HG02798 (cell line): ENCODE results near the gene TBXAS1.
"Not testable (repeated sequence)": the region's sequence is repeated elsewhere in the genome, so short reads cannot be mapped to it uniquely, and the experiment has no call there.

Experiments
- ATAC-seq: cut with Tn5 transposase; IDR thresholded peaks from one replicate; pipeline ENCODE4 v1.9.1; 2021; ENCODE audit warnings: mild to moderate bottlenecking; ENCODE audit not compliant: unreplicated experiment, poor library complexity

The TBXAS1 gene

DNA sequence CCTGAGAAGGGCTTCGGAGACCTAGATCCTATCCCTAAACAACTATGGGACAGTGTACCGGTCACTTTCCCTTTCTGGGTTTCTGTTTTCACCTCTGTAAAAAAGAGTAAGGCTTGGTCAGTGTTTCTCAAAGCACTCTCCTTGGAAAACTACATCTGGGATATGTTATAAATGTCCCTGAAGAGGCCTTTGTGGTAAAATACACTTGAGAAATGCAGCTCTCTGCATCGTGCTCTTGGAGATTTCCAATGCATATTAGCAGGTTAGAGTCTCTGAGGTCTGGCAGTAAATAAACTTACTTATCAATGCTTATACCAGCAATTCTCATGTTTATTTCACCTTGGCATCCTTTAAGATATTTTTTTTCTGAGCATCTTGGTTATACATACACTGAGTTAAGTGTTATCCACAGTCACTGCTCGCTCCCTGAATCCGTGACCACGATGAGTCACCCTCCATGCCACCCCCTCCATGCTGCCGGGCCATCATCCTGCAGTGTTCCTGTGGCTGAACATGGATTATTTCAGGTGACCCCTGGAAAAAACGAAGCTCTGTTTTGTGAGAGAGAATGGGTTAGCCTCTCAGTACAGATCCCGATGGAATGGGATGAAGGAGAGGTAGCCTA, 3.3 kb upstream of the TBXAS1 start:
- ATAC-seq = no peak

DNA sequence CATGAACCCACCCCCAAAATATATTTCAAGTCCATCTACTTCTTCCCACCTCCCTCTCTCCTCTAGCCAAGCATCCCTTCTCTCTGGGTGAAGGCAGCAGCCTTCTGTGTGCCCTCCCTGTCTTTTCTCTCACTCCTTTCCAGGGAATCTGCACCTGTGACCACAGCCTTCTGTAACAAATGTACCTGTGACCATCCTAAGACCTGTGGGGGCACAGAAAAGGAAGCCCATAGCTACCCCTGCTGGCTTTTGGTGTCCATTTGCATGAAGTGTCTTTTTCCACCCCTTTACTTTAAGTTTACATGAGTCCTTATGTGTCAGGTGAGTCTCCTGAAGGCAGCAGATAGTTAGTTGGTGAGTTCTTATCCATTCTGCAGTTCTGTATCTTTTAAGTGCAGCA, 2.0 kb upstream of the TBXAS1 start:
- ATAC-seq = no peak

DNA sequence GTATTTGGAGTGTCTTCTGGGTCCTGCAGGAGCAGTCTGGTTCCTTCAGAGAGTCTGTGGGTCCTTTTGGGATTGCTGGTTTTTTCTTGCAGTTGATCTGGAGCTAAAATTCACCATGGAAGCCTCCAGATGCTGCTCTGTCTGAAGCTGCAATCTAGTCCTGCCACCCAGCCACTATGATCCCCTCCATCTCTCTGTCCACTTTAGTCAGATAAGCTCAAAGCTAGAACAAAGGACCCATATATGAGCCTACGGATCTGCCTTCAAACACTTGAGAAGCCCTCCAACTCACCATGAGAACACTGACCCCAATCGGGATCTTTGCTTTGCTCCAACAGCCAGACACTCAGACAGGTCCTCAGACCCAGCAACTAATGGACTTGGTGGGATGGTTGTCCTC, 618 bp upstream of the TBXAS1 start:
- no peak for ATAC-seq

DNA sequence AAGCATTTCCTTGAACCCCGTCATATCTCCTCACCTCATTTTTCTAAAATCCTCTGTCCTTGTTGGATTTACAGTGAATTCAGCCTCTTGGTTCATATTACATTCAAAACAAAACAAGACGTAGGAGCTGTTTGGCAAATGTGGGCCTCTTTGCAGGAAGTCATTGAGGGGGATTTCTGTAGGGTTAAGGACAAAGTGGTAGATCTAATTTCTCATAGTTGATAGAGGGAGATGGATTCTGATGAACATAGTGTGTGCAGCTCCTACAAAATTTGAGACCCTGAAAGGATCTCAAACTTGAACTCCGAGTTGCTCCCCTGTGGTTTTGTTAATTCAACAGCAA, 682 bp downstream of the TBXAS1 start:
- peak; percentile 27 for ATAC-seq

DNA sequence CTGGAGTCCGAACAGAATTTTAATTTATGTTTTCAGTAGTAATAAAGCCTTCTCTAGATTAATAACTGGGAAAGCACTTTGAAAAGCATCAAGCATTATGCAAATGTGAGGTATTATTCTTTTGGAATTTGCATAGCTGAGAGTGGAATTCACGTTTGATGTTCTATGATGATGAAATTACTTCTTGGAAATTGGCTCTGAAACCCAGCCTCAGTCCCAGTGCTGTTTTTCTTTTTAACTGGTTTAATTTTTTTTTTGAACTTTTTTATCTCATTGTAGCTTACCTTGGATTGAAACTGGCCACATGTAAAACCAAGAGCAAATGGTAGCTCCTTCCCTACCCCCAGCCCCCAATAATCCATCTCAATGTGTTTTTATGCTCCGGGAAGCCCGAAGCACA, 1.2 kb downstream of the TBXAS1 start:
- ATAC-seq = no peak

DNA sequence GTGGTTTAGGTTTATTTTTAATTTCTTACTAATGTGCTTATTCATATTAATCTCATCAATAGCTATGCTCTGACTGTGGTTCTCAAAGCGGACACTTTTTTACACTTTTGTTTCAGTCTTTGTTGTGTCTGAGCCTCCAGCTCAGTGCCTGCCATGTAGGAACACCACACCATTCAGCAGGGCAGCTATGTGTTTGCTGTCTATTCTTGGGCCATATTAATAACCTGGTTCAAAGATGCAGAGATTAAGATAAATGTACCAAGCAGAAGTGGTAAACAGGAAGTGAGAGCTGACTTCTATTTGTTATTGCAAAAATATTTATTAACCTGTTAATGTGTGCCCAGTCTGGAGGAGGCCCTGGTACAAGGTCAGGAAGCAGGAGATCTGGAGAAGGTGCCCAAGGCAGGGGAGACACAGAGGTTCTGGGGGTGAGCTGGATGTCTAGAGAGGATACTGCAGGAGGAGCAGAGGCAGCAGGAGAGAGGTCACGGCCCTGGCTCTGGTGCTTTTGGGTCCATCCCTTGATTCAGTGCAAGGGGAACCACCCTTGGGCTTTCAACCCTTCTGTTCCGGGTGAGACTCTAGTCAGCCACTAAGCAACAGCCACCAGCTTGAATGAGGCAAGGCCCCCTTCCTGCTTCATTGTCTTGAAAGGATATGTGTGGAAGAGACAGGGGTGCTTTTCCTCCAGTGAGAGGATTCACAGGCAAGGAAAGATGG, 1.9 kb downstream of the TBXAS1 start:
- ATAC-seq = peak; percentile 38

DNA sequence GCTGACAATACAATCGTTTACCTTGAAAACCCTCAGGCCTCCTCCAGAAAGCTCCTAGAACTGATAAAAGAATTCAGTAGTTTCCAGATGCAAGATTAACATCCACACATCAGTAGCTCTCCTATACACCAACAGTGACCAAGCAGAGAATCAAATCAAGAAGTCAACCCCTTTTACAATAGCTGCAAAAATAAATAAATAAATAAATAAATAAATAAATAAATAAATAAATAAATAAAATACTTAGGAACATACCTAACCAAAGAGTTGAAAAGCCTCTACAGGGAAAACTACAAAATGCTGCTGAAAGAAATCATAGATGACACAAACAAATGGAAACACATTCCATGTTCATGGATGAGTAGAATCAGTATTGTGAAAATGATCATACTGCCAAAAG, 6.8 kb downstream of the TBXAS1 start:
- ATAC-seq = not testable (repeated sequence)

DNA sequence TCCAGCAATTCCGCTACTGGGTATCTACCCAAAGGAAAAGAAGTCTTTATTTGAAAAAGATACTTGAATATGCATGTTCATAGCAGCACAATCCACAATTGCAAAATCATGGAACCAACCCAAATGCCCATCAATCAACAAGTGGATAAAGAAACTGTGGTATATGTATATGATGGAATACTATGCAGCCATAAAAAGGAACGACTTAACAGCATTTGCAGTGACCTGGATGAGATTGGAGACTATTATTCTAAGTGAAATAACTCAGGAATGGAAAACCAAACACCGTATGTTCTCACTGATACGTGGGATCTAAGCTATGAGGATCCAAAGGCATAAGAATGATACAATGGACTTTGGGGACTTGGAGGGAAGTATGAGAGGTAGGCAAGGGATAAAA, 8.2 kb downstream of the TBXAS1 start:
- not testable (repeated sequence) for ATAC-seq

DNA sequence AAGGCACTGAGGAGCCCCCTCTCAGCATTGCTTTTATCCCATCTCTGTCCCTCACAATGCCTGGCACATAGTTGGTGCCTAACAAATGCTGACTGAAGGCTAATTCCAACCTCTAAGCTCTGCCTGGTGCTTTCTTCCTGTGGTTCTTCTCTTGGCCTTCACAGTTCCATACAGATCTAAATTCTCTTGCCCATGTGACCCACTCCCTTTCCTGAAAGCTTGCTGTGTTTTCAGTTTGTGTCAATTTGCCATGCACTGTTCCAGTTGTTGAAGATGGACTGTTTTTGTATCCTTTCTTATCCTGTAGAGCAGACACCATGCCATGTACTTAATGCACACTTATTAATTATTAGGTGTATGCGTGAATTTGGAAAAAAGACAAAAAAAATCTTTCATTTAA, 9.2 kb downstream of the TBXAS1 start:
- ATAC-seq = no peak

DNA sequence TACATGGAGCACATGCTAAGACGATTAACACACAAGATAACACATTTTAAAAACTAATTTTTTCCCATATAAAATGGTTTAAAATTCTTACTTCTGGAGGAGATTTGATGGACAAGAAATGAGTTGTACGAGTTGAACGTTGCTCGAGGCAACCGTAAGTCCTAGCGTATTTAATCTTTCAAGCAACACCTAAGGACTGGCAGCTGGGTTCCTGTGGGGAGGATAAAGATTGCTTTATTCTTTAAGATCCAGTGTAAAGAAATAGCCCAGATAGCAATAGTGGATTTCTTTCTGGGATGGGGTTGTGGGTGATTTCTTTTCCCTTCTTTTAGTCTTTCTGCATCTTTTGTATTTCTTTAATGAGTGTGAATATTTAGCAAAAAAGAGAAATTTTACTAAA, 9.8 kb downstream of the TBXAS1 start:
- ATAC-seq = no peak

DNA sequence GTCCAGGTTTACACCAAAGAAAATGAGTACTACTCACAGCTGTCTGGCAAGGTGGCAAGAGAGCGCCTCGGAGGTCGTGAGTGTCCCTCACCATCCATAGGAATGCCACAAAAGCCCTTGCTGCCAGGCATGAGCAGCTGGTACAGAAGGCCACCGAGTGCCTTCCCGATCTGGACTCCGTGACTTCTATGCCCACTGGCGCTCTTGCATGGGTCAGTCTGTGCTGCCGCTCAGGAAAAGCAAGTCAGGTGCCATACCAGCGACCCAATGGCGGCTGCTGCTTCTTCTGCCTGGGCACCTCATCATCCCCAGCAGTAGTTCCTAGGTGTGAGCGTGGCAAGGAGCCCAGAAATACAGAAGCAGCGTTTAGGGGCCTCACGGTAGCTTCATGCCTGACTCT, 11.7 kb downstream of the TBXAS1 start:
- no peak for ATAC-seq

DNA sequence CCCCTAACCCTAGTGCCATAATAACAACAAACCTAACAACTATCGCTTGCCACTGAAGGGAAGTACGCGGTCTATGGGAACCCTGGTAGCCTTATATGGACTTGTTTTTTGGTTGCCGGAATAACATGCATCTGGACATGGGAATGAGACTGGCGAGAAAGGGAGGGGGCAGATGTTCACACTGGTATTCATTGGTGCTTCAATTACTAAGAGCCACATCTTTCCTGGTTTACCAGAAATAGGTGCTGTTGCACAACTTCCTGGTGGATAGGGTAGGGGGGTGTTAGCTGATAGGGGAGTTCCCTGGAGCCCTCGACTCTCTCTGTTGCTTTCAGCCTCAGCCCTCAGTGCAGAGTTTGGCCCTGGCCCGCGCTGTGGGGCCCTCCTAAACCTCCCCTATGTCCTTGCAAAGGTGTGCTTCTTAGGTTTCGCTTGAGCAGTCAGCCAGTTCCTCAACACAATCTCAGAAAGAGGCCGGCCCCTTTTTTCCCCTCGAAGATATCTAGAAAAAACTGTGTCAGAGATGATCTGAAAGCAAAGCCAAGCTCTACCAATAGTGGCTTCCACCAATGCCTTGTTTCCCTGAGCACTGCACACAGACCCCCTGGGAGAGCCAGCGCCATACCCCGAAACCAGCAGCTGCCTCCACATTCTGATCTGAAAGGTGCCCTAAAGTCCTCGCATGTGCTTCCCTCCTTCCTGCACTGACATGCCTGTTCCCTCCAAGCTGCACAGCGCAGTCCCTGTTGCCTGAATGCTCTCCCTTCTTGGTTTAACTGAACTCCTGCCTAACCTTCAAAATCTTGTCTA, 13.5 kb downstream of the TBXAS1 start:
- peak; percentile 80 for ATAC-seq

DNA sequence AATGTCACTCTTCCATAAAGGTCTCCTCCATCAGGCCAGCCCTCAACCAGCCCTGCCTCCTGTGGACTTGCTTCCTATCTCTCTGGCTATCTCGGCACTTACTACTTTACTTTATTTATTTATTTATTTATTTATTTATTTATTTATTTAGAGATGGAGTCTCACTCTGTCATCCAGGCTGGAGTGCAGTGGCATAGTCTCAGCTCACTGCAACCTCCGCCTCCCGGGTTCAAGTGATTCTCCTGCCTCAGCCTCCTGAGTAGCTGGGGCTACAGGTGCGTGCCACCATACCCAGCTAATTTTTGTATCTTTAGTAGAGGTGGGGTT, 14.1 kb downstream of the TBXAS1 start:
- not testable (repeated sequence) for ATAC-seq

DNA sequence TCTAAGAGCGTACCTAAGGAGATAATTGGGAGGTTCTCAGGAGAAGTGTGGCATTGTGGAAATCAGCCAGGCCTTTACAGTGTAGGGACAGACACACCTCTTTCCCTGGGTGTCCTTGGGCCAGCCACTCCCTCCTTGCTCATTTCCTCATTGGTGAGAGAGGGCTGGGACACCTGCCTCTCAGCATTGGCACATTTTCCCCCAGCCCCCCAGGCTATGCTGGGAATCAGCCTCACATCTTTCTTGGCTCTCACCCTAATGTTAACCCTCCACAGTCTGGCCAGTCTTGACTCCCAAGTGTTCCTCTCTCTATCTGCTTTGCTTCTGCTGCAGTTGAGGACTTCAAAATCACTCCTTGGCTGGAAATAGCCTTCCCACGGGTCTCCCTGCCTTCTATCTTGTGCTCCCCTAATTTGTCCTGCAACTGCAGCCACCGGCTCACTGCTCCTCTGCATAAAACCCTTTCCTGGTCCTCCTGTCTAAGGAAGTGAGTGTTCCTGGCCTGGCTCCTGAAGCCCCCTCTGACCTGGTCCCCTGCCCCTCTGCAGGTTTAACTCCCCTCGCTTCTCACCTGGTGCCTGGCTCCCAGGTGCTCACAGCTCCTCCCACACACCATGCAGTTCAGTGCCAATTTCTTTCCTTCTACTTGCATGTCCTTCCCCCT, 15.8 kb downstream of the TBXAS1 start:
- no peak for ATAC-seq

DNA sequence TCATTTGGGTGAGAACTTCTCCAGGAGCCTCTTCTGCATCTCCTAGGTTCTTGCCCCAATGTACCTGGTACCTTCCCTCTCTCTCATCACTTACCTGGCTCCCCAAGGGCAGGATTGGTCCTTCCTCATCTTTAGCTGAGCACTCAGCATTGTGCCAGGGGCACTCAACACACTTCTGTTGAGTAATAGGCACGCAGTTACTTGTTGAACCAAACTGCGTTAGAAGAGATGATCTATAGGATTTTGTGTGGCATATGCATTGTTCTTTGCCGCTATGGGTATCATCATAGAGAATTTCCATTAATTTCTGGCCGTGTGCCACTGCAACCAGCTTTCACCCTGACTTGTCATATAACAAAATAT, 16.4 kb downstream of the TBXAS1 start:
- ATAC-seq = no peak

DNA sequence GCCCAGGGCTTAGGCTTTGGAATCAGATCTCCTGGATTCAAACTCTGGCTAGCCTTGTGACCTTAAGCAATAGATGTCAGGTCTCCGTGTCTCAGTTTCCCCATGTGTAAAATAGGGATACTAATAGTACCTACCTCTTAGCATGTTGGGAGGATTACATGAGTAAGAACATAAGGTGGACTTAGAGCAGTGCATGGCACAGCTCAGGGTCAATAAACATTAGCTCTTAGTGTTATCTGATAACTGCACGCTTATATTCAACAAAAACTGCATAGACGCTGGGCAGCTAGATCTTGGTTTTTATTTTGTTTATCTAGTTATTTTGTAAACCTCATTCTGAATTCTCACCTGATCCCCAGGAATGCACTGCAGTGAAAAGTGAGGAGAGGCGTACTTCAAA, 17.2 kb downstream of the TBXAS1 start:
- ATAC-seq = no peak

DNA sequence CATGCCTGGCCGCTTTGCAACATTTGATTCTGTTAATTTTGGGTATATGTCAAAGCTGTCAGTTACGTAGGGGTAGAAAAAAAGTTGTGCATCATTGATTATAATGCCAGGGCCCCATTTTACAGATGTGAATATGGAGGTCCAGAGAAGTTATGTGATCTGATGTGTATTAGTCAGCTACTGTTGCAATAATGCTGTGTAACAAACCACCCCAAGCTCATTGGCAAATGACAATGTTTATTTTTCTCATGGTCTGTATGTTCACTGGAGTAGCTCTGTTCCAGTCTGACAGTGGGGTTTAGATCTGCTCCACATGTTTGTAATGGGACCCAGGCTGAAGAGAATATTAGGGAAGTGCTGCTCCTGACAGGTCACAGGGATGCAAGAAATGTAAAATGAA, 19.2 kb downstream of the TBXAS1 start:
- ATAC-seq = no peak

DNA sequence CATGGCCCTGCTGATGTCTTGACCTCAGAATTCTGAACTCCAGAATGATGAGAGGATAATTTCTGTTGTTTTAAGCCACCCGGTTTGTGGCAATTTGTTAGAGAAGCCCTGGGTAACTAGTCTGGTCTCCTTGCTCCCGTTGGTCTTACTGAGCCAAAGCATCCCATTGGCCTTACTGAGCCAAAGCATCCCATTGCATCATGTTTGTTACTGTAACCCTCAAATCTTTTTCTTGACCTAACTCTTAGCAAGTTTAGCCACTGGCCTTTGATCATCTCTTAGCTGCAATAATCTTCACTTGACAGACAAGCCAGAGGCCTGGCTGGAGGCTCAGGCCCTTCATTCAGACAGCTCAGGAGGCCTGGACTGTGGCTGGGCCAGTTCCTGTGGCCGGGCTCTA, 21.8 kb downstream of the TBXAS1 start:
- no peak for ATAC-seq

DNA sequence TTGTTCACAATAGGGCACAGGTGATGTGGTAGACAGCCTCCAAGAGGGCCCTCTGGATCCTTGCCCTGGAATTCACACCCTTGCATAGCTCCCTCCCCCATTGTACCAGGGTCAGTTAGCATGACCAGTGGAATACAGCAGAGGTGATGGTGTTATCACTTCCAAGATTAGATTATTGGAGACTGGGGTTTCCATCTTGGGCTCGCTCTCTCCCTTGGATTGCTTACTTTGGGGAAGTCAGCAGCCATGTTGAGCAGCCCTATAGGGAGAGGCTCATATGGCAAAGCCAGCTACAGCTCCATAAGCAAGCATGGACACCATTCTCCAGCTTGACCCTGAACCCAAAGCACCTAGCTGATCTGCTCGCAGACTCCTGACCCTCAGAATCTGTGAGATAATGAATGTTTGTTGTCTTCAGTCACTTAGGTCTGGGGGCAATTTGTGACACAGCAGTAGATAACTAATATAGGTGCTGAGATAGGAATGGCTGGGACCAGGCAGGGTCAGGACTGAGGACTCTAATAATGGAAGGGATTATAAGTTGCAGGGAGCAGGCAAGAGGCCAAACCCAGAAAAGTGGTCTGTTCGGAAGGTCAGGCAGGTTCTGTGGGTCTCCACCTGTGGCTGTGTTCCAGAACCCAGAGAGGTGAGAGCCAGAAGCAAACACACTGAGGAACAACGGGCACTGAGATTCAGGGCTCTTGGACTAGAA, 22.9 kb downstream of the TBXAS1 start:
- ATAC-seq = no peak

DNA sequence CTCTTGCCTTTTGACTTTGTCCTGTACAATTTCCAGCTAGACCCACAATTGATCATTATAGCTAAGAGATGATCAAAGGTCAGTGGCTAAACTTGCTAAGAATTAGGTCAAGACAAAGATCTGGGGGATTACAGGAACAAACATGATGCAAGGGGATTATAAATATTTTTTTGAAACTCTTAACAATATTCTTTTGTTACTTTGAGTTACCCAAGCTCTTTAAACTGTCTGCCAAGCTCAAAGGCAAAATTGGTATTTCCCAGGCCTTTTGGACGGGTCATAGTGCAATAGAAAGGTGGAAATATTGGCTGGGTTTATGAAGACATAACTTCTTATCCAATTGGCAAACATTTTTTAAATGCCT, 23.4 kb downstream of the TBXAS1 start:
- ATAC-seq = no peak
